Esophagus muscularis mucosa (tissue), 4 donors: Measurements from ENCODE around the gene MSN.

Source experiments
- EP300 ChIP-seq: sonication (generic); formaldehyde crosslinking; IDR thresholded peaks from one replicate; pipeline ENCODE4 v1.6.1; 2017; ENCODE audit warnings: antibody characterized with exemption
- POLR2A ChIP-seq: fragments of 450-650 bp; IDR thresholded peaks from one replicate; pipeline ENCODE4 v1.6.1; 2017; ENCODE audit warnings: antibody characterized with exemption, moderate library complexity, mild to moderate bottlenecking, low read depth
- TF ChIP-seq, protein P1 (sequence below), 3 experiments: fragments of 200-600 bp in 2 of 3; fragments of 450-650 bp in 1 of 3; sonication (generic) in 2 of 3; IDR thresholded peaks; one replicate each; pipeline ENCODE4 v1.5.1; 2017 to 2019; ENCODE audit warnings: antibody characterized with exemption in 3 of 3, mild to moderate bottlenecking in 2 of 3, moderate library complexity in 1 of 3

DNA sequence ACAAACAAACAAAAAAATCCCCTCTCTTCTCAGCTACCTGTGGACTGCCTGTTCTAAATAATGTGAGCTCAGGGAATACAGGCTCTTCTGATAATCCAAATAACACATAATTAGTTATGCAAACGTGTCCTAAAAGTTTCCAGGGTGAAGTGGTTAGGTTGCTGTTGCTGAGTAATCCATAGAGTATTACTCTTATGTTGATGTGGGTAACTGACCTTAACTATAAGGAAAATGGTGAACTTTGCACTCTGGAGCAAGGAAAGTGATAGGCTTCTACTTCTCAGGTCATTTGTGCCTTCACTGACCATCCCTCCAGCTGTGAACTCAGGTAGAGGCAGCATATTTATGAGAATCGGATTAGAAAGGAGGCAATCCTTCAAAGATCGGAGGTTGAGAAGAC is 19.9 kb downstream of the MSN start:
- TF ChIP-seq POLR2A = no peak
- TF ChIP-seq, protein P1, sequence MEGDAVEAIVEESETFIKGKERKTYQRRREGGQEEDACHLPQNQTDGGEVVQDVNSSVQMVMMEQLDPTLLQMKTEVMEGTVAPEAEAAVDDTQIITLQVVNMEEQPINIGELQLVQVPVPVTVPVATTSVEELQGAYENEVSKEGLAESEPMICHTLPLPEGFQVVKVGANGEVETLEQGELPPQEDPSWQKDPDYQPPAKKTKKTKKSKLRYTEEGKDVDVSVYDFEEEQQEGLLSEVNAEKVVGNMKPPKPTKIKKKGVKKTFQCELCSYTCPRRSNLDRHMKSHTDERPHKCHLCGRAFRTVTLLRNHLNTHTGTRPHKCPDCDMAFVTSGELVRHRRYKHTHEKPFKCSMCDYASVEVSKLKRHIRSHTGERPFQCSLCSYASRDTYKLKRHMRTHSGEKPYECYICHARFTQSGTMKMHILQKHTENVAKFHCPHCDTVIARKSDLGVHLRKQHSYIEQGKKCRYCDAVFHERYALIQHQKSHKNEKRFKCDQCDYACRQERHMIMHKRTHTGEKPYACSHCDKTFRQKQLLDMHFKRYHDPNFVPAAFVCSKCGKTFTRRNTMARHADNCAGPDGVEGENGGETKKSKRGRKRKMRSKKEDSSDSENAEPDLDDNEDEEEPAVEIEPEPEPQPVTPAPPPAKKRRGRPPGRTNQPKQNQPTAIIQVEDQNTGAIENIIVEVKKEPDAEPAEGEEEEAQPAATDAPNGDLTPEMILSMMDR (IDR thresholded peaks at IDR 0.05) = no peak
- TF ChIP-seq EP300 = no peak
